HepG2 (cell line): ENCODE results near the gene TGM2.

Experiments used
- CREB1 ChIP-seq, 2 experiments: fragments of 450-650 bp in 1 of 2; IDR thresholded peaks; 2 replicates each; pipeline ENCODE4 v1.6.1; 2016 to 2017; ENCODE audit warnings: control low read depth in 1 of 2, mild to moderate bottlenecking in 1 of 2, missing compliant biosample characterization in 1 of 2, missing genetic modification characterization in 1 of 2
- DNMT1 ChIP-seq: sonication (generic); formaldehyde crosslinking; IDR thresholded peaks from 2 replicates; pipeline ENCODE4 v1.5.1; 2020; ENCODE audit warnings: mild to moderate bottlenecking, missing genetic modification reagents
- FIP1L1 ChIP-seq: fragments of 200-400 bp; formaldehyde crosslinking; IDR thresholded peaks from 2 replicates; pipeline ENCODE4 v1.6.1; 2018; ENCODE audit warnings: low read depth, mild to moderate bottlenecking, low read length, moderate library complexity, borderline replicate concordance; ENCODE audit not compliant: insufficient read depth
- FOXA1 ChIP-seq, 2 experiments: fragments of 450-650 bp in 1 of 2; sonication (generic) in 1 of 2; formaldehyde crosslinking in 1 of 2; IDR thresholded peaks; 2 replicates each; pipeline versions ENCODE4 v1.4.0 to v1.6.1; 2016 to 2020; ENCODE audit warnings: missing genetic modification reagents in 1 of 2
- SKIL ChIP-seq: sonication (generic); formaldehyde crosslinking; IDR thresholded peaks from 2 replicates; pipeline ENCODE4 v1.8.0; 2022; ENCODE audit warnings: missing genetic modification reagents, mild to moderate bottlenecking, moderate library complexity, borderline replicate concordance

GRCh38 chr20:38209736-38210405 is 44.8 kb upstream of the TGM2 start:
- TF ChIP-seq CREB1 (IDR thresholded peaks at IDR 0.05) (no peak), CREB1 (CRISPR knock-in tag; IDR thresholded peaks at IDR 0.05) (no peak), FOXA1 (IDR thresholded peaks at IDR 0.05) (no peak), FOXA1 (CRISPR knock-in tag; IDR thresholded peaks at IDR 0.05) (no peak), SKIL (CRISPR knock-in tag) (no peak), FIP1L1 (no peak), DNMT1 (CRISPR knock-in tag) (no peak)
